Measurements from ENCODE around the gene MYOF. TPM values are rescaled to one million over a fixed set of nuclear protein-coding genes. Genes with fewer than 3 reads are reported as not detected.

The MYOF gene
- total RNA-seq, 2 donors from 2014 or later, result 21.1 to 25.7 TPM

- no peak for DNase-seq
- intact Hi-C loops (cut with DNase I), result no loop called here
- Histone ChIP-seq H3K27ac (peak overlapping the region in 3 of 4 donors; percentile 4 to 87 (median 38)), H3K4me1 (peaks cover 18% of the 10 kb centered on the region), H3K36me3 (replicated peaks in 1 of 2; ENCODE audit: insufficient read depth in 1 of 2, low read depth in 2 of 2) (no peaks in the 10 kb centered on the region), H3K27me3 (no peaks in the 10 kb centered on the region), H3K9me3 (no peaks in the 10 kb centered on the region), H3K4me3 (no peak overlapping the region)
- ATAC-seq, result no peak
- no peak for TF ChIP-seq POLR2A (IDR thresholded peaks at IDR 0.05)
- no peak for TF ChIP-seq CTCF (IDR thresholded peaks at IDR 0.05)
- 55 to 60% methylated on average over 4 of the region's 4 CpGs for WGBS, 2 donors
These were observed 20.9 kb downstream of the MYOF start for GRCh38 chr10:93461109-93461806.

GRCh38 chr10:93459466-93459865, 22.7 kb downstream of the MYOF start:
- TF ChIP-seq POLR2A (IDR thresholded peaks at IDR 0.05), result no peak
- no peak for TF ChIP-seq CTCF (IDR thresholded peaks at IDR 0.05)
- Histone ChIP-seq H3K4me3 (no peak overlapping the region), H3K9me3 (no peaks in the 10 kb centered on the region), H3K4me1 (peaks cover 10% of the 10 kb centered on the region), H3K36me3 (replicated peaks in 1 of 2; ENCODE audit: insufficient read depth in 1 of 2, low read depth in 2 of 2) (no peaks in the 10 kb centered on the region), H3K27me3 (no peaks in the 10 kb centered on the region), H3K27ac (peak overlapping the region; percentile 63 to 79 (median 76))
- ATAC-seq (no peak), DNase-seq (no peak)
- WGBS, 2 donors, result 50 to 59% methylated on average over 3 of the region's 3 CpGs
- intact Hi-C loops (cut with DNase I), result no loop called here

GRCh38 chr10:93458821-93459257, 23.3 kb downstream of the MYOF start:
- H3K36me3 ChIP-seq (replicated peaks in 1 of 2; ENCODE audit: insufficient read depth in 1 of 2, low read depth in 2 of 2), result no peaks in the 10 kb centered on the region
- H3K9me3 ChIP-seq, result no peaks in the 10 kb centered on the region
- TF ChIP-seq POLR2A (IDR thresholded peaks at IDR 0.05) (peak in 2 of 3 donors; percentile 20 to 43), CTCF (IDR thresholded peaks at IDR 0.05) (no peak)
- no peak overlapping the region for H3K4me3 ChIP-seq
- H3K27ac ChIP-seq, result peak overlapping the region; percentile 63 to 79 (median 76)
- no peaks in the 10 kb centered on the region for H3K27me3 ChIP-seq
- DNase-seq (peak; percentile 48 to 76 (median 66)), ATAC-seq (peak; percentile 89)
- H3K4me1 ChIP-seq, result peaks cover 10% of the 10 kb centered on the region
- WGBS, 2 donors, result 29 to 42% methylated on average over 6 of the region's 6 CpGs
- intact Hi-C loops (cut with DNase I), result no loop called here

DNA sequence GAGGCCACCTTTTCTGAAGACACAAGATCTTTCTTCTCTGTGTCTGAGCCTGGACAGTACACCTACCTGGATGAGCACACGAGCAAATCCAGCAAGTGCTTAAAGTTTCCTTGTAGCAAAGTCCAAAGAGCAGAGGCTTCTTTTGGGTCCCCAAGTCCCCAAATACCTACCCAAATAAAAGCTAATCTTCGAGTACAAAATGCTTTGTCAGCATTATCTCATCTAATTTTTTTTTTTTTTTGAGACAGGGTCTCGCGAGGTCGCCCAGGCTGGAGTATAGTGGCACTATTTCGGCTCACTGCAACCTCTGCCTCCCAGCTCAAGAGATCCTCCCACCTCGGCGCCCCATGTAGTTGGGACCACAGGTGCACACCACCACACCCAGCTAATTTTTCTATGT, 24.6 kb downstream of the MYOF start:
- peak overlapping the region in 2 of 4 donors; percentile 76 to 77 for H3K27ac ChIP-seq
- no peak for ATAC-seq

More for the DNA sequence above, 24.6 kb downstream of the MYOF start:
- H3K4me1 ChIP-seq, result peaks cover 10% of the 10 kb centered on the region
- TF ChIP-seq POLR2A (IDR thresholded peaks at IDR 0.05), result no peak
- TF ChIP-seq CTCF (IDR thresholded peaks at IDR 0.05), result no peak
- WGBS, 2 donors, result 80 to 85% methylated on average over 8 of the region's 8 CpGs
- DNase-seq, result no peak
- no peaks in the 10 kb centered on the region for H3K9me3 ChIP-seq
- H3K4me3 ChIP-seq, result no peak overlapping the region
- H3K27me3 ChIP-seq, result no peaks in the 10 kb centered on the region
- intact Hi-C loops (cut with DNase I), result no loop called here
- no peaks in the 10 kb centered on the region for H3K36me3 ChIP-seq (replicated peaks in 1 of 2; ENCODE audit: insufficient read depth in 1 of 2, low read depth in 2 of 2)
